Adrenal gland (tissue), 12 donors: ENCODE results near the gene PATJ. TPM values are rescaled to one million over a fixed set of nuclear protein-coding genes. Genes with fewer than 3 reads are reported as not detected.

Experiments used
- DNase-seq, 7 donors: peaks; one replicate each; pipeline ENCODE4 v3.0.0-alpha.2; 2019 to 2020
- H3K27ac ChIP-seq, 5 donors: fragments of 200-600 bp; sonication (generic) in 4 of 5; 1 replicate in 3 of 5; 2 replicates in 2 of 5; pipeline versions ENCODE4 v1.5.1 to v1.8.0; 2016 to 2020; ENCODE audit warnings: mild to moderate bottlenecking in 1 of 5
- H3K27me3 ChIP-seq: fragments of 200-600 bp; 2 replicates; pipeline ENCODE4 v1.8.0; 2021
- H3K36me3 ChIP-seq, 2 donors: fragments of 200-600 bp; replicated peaks in 1 of 2; 1 replicate in 1 of 2; 2 replicates in 1 of 2; pipeline versions ENCODE4 v1.5.1 to v1.8.0; 2018 to 2022
- H3K4me1 ChIP-seq, 2 donors: fragments of 200-600 bp; replicated peaks in 1 of 2; 1 replicate in 1 of 2; 2 replicates in 1 of 2; pipeline versions ENCODE4 v1.5.1 to v1.8.0; 2018 to 2021
- H3K4me3 ChIP-seq, 4 donors: fragments of 200-600 bp; sonication (generic) in 3 of 4; one replicate each; pipeline ENCODE4 v1.5.1; 2016 to 2018
- H3K9me3 ChIP-seq, 3 donors: fragments of 200-600 bp; sonication (generic) in 1 of 3; replicated peaks in 1 of 3; 1 replicate in 2 of 3; 2 replicates in 1 of 3; pipeline versions ENCODE4 v1.5.1 to v1.8.0; 2016 to 2021
- CTCF ChIP-seq, 6 experiments: fragments of 450-650 bp in 4 of 6; fragments of 200-600 bp in 2 of 6; sonication (generic) in 1 of 6; IDR thresholded peaks; 1 replicate in 5 of 6; 2 replicates in 1 of 6; pipeline versions ENCODE4 v1.5.1 to v1.8.0; 2016 to 2021; ENCODE audit warnings: antibody characterized with exemption in 6 of 6, mild to moderate bottlenecking in 2 of 6, moderate library complexity in 1 of 6
- POLR2A ChIP-seq, 2 donors: fragments of 450-650 bp; IDR thresholded peaks; one replicate each; pipeline ENCODE4 v1.6.1; 2017; ENCODE audit warnings: antibody characterized with exemption in 2 of 2, mild to moderate bottlenecking in 2 of 2, moderate library complexity in 1 of 2
- WGBS, 4 donors: extraction: QIAGEN DNeasy Blood & Tissue Kit in 2 of 4; methylation state at CpG; one replicate each; pipeline versions ENCODE4 v1.1.5 to v1.1.7; 2013 to 2017; 5-methylcytosine and 5-hydroxymethylcytosine counted together
- intact Hi-C, 2 donors: fragments of 100-400 bp; cut with DNase I; formaldehyde crosslinking; loops; one replicate each; pipeline versions ENCODE4 v1.14.1 to v1.15.0; 2022 to 2023
- polyA plus RNA-seq, 3 donors: library from polyadenylated mRNA; stranded (reverse); fragments of 200-250 nt in 2 of 3; fragments of 350-450 nt in 1 of 3; fragmentation: Illumina TruSeq in 1 of 3; extraction: RNeasy Lipid Tissue Mini Kit (QIAGEN cat#74804) in 1 of 3; gene quantifications; one replicate each; pipeline ENCODE4 v1.2.3, GENCODE V29; 2013 to 2014
- total RNA-seq, 9 donors: library from RNA; depleted of rRNA in 4 of 9; stranded (reverse); fragments of >200 nt in 4 of 9; fragments of 120-200 nt in 1 of 9; fragmentation: NEBNext Ultra II Directional in 1 of 9; extraction: Animal tissue kit (Norgen Biotek cat#: 25700) in 1 of 9; gene quantifications; one replicate each; pipeline versions ENCODE4 v1.1.0 to v1.2.4, GENCODE V29; 2013 to 2023
- donor health status: healthy with polysubstance abuse.
- donor health status: Bipolar disorder and iron deficiency.
- donor health status: DM: yes; HTN: yes; CAD: no.
- donor health status: DM: no; HTN: no; CAD: no.
- donor health status: DM: no; HTN: no; CAD: no.
- donor health status: DM: yes; HTN: yes; CAD: no.

The PATJ gene
- total and polyA plus RNA-seq, 12 donors, result 6.8 to 36.6 (median 23.4) TPM

- Histone ChIP-seq H3K27me3 (no peaks in the 10 kb centered on the region), H3K4me1 (no peaks in the 10 kb centered on the region), H3K27ac (no peak overlapping the region), H3K4me3 (no peak overlapping the region), H3K9me3 (no peaks in the 10 kb centered on the region), H3K36me3 (no peaks in the 10 kb centered on the region)
- intact Hi-C loops, result loop anchor here in 1 of 2 donors (10.0 kb wide), 1 partner anchor 55 kb away; no protein-coding TSS in a partner anchor
- WGBS, 4 donors, result 91 to 100% (median 96%) methylated on average over 1 of the region's 1 CpG
- no peak for DNase-seq
- no peak for TF ChIP-seq POLR2A (IDR thresholded peaks at IDR 0.05)
- no peak for TF ChIP-seq CTCF (IDR thresholded peaks at IDR 0.05)
These were observed 397.1 kb downstream of the PATJ start for GRCh38 chr1:62139410-62139809.

- Histone ChIP-seq H3K36me3 (no peaks in the 10 kb centered on the region), H3K4me3 (no peak overlapping the region), H3K27me3 (no peaks in the 10 kb centered on the region), H3K9me3 (no peaks in the 10 kb centered on the region), H3K27ac (no peak overlapping the region), H3K4me1 (no peaks in the 10 kb centered on the region)
- WGBS, 4 donors, result 76 to 90% (median 86%) methylated on average over 4 of the region's 4 CpGs
- intact Hi-C loops, result no loop called here
- no peak for DNase-seq
- TF ChIP-seq CTCF (IDR thresholded peaks at IDR 0.05) (no peak), POLR2A (IDR thresholded peaks at IDR 0.05) (no peak)
These were observed 398.4 kb downstream of the PATJ start for GRCh38 chr1:62140666-62141065.

- no peak for TF ChIP-seq POLR2A (IDR thresholded peaks at IDR 0.05)
- no peak for TF ChIP-seq CTCF (IDR thresholded peaks at IDR 0.05)
- 51 to 59% (median 55%) methylated on average over 5 of the region's 5 CpGs for WGBS, 4 donors
- intact Hi-C loops, result no loop called here
- DNase-seq, result no peak
- no peaks in the 10 kb centered on the region for H3K9me3 ChIP-seq
- H3K4me3 ChIP-seq, result no peak overlapping the region
- no peaks in the 10 kb centered on the region for H3K36me3 ChIP-seq
- H3K4me1 ChIP-seq, result no peaks in the 10 kb centered on the region
- no peak overlapping the region for H3K27ac ChIP-seq
- no peaks in the 10 kb centered on the region for H3K27me3 ChIP-seq
These were observed 400.2 kb downstream of the PATJ start for GRCh38 chr1:62142496-62142895.

- H3K4me3 ChIP-seq, result no peak overlapping the region
- H3K4me1 ChIP-seq, result no peaks in the 10 kb centered on the region
- H3K27ac ChIP-seq, result no peak overlapping the region
- intact Hi-C loops, result no loop called here
- no peaks in the 10 kb centered on the region for H3K36me3 ChIP-seq
- H3K9me3 ChIP-seq, result no peaks in the 10 kb centered on the region
- WGBS, 4 donors, result 2 to 6% (median 4%) methylated on average over 1 of the region's 1 CpG
- peak; percentile 16 to 73 (median 33) for DNase-seq
- H3K27me3 ChIP-seq, result no peaks in the 10 kb centered on the region
- no peak for TF ChIP-seq POLR2A (IDR thresholded peaks at IDR 0.05)
- peak; percentile 41 to 65 (median 55) for TF ChIP-seq CTCF (IDR thresholded peaks at IDR 0.05)
These were observed 402.1 kb downstream of the PATJ start for GRCh38 chr1:62144238-62144831.
